Stimulated activated CD8-positive, alpha-beta memory T cell treated with anti-CD3 and anti-CD28 coated beads, Interleukin-12 subunit alpha, Interleukin-12 subunit beta, amount 100 ng/mL, for 4 hours (primary cell): ENCODE results near the gene SMIM9.

Source experiments
- DNase-seq: peaks from one replicate; pipeline ENCODE4 v3.0.0-alpha.2; 2020; ENCODE audit warnings: low read depth

SMIM9 gene

GRCh38 chrX:154815274-154815818 lies 19.1 kb downstream of the SMIM9 start:
- no peak for DNase-seq

DNA sequence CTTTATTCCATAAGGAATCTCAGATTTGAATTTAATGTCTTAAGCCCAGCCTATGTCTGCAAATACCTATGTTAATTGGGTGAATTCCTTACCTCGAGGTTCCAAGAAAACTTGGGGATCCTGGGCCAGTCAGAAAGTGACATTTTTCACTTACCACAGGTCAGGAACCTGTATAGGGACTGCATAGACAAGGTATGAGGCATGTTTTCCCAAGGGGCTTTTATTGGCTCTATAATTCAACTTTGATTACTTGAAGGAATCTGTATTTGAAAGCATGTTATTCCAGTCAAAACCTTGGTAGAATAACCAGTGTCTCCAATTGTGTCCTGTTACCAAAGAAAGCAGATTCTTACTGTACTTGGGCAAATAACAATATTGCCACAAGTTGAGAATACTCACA lies 20.7 kb downstream of the SMIM9 start:
- no peak for DNase-seq

DNA sequence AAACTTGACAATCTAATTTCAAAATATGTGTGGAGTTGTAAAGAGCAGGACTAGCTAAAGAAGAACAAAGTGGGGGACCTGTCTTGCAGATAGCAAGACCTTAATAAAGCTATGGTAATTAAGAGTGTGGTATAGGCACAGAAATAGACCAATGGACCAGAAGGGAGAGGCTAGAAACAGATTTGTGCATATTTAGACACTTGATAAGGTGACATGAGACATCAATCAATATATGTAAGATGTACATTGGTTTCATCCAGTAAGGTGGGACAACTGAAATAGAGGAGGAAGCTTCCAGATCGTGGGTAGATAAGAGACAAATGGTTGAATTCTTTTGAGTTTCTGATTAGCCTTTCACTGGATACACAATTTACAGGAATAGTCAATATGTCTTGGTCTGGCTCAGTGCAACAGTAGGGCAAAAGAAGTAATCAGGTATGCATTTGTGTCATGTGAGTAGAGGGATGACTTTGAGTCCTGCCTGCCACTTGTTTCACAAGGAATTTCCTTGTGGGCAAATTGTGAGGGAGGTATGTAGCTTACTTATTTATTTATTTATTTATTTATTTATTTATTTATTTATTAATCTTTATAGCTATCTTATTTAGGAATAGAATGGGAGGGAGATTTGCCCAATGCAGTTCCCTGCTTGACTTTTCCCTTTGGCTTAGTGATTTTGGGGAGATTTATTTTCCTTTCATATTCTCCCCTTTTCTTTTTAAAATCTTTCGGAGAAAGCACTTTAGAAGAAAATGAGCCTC lies 21.9 kb downstream of the SMIM9 start:
- no peak for DNase-seq

DNA sequence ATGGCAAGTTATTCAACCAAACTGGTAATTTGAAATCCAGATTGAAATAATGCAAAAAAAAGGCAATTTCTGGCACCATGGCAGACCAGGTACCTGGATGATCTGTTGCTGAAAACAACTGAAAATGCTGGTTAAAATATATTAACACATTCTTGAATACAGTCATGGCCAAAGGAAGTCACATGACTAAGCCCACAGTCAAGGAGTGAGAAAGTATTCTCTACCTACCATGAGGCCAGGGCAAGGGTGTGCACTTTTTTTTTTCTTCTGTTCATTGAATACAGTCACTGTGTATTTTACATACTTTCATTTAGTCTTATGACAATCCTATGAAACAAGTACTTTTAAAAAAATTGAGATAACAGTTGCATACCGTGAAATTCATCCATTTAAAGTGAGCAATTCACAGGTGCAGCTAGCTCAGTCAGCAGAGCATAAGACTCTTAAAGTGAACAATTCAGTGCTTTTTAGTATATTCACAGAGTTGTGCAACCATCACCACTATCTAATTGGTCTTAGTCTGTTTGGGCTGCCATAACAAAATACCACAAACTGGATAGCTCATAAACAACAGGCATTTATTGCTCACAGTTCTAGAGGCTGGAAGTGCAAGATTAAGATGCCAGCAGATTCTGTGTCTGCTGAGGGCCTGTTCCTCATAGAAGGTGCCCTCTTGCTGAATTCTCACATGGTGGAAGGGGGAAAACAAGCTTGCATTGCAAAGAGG lies 24.4 kb downstream of the SMIM9 start:
- no peak for DNase-seq

GRCh38 chrX:154806837-154807501 lies 27.5 kb downstream of the SMIM9 start:
- no peak for DNase-seq

DNA sequence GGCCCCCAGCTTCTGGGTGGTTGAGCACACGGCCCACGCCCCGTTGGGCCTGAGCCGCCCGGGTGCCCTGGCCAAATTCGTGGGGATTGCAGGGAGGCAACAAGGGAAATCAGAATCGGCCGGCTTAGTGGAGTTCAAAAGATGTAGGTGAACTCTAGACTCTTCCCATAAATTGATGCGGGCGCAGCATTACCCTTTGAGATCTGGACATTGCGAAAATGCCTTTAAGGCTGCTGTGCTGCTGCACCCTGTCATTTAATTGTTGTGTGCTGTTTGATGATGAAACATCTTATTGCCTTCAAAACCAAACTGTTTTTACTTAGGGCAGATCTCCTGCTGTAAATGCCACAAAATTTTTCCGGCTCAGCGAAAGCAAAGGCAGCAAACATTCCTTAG lies 28.8 kb downstream of the SMIM9 start:
- no peak for DNase-seq

GRCh38 chrX:154804957-154805695 lies 29.3 kb downstream of the SMIM9 start, which contains the start of gene MPP1:
MPP1 (minus strand) TSS chrX:154805485; CDS start chrX:154805373, 112 bp downstream.
- peak; percentile 60 for DNase-seq

- no peak for DNase-seq
Observed at GRCh38 chrX:154804261-154804956, 30.1 kb downstream of the SMIM9 start.

- DNase-seq, result no peak
Observed at GRCh38 chrX:154802947-154803346, 31.5 kb downstream of the SMIM9 start.

- no peak for DNase-seq
Observed at GRCh38 chrX:154800478-154801210, 33.8 kb downstream of the SMIM9 start.

DNA sequence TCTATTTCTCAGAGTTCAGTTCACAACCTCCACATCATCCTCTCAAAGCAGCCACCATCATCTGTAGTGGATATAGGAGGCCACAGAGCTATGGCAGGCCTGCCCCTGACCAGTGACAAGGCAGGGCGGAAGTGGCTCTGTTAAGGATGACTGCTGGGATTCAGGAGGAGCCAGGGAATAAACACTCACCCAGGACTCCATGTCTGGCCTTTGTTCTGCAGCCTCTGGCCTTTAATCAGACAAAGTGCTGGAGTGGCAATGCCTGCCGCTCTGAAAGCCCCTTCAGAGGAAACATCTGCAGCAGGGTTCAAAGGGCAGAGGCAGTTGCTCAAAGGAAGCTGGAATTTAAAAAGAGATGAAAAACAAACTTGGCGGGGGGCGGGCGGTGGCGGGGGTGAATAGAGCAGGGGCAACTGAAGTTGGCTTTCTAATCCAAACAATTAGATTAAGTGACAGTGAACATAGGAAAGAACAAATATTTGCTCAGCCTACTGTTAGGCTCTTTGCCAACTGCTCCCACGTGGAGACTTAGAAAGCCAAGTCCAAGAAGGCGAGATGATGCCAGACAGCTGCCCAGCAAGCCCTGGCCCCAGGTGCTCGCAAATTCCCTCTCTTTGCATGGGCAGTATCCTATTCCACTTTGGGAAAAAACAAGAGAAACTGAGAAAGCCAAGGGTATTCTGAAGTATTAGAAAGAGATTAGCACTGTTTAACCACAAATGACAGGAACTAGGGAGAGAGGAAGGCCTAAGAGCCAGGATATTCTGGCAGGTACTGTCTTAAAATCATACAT lies 34.7 kb downstream of the SMIM9 start:
- DNase-seq, result no peak

DNA sequence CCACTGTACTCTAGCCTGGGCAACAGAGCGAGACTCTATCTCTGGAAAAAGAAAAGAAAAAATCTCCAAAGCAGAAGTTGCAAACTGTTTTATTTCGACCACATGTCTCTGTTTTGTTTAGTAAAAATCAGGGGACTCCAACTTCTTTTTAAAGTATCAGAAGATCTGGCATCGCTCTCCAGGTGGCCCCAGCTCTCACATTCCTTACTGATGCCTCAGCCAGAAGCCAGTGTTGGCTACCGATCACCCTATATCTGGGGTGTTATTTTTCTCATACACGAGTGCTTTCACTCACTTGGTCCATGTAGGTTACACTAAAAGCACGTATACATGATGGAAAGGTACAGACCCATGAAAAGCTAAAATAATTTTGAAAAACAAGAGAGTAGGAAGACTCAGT lies 37.5 kb downstream of the SMIM9 start:
- no peak for DNase-seq

GRCh38 chrX:154795016-154795415 lies 39.4 kb downstream of the SMIM9 start:
- DNase-seq, result no peak

DNA sequence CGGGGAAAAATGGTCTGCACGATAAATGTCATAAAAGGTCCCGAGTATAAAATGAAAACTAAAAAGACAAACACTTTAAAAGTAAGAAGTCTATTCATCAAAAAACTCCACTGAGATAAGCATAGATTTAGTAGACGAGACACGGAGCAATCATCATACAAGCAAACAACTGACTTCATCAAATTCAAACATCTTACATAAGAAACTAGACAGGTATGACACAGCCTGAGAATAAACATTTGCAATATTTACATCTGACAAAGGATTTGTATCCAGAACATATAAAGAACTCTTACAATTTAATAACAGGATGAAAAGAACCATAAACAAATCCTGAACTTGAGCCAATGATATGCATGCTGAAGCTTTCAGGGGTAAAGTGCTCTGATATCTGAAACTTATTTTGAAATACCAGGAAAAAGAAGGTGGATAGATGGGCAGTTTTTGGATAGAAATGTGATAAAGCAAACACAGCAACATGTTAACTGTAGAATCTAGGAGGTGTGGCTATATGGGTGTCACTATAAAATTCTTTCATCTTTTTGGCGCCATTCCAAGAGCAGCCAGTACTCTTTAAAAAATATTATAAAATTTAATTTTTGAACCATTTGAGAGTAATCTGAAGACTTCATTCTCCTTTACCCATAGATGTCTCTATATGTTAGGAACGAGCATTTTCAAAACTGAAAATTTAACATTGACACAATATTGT lies 41.2 kb downstream of the SMIM9 start:
- DNase-seq, result no peak

DNA sequence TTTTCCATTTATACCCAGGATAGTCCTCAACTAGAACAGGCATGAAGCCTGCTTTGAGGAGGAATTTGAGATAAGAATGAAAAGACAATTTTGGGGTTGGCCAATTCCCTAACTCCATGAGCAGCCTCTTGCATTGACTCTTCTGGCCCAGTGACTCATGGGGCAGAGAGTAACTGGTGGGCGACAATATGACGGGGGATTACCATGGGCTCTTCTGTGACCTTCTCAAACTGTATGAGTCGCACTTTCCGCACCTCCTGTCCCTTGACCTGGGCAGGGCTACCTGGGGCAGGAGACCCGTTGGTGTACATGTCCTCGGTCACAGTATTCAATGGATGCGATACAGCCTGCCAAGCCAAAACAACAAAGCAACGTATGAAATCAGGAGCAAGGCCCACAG lies 42.5 kb downstream of the SMIM9 start:
- no peak for DNase-seq

DNA sequence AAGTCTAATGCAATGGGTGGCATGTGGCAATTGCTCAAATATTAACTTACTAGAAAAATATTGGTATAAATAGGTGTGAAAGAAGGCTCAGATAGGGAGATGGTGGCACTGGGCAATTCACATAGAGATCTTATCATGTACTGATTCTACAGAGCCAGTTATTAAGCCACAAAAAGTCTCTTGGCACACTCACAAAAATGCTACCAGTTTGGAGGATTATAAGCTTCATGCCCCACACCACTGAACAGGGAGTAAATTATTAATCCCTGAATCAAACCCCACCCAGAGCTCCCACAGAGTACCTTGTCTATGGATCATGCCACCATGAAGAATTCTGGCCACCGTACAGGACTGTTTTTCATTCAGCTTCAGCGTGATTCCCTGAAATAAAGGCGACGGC lies 43.0 kb downstream of the SMIM9 start:
- DNase-seq, result no peak

- no peak for DNase-seq
Observed at GRCh38 chrX:154785716-154786115, 48.7 kb downstream of the SMIM9 start.

DNA sequence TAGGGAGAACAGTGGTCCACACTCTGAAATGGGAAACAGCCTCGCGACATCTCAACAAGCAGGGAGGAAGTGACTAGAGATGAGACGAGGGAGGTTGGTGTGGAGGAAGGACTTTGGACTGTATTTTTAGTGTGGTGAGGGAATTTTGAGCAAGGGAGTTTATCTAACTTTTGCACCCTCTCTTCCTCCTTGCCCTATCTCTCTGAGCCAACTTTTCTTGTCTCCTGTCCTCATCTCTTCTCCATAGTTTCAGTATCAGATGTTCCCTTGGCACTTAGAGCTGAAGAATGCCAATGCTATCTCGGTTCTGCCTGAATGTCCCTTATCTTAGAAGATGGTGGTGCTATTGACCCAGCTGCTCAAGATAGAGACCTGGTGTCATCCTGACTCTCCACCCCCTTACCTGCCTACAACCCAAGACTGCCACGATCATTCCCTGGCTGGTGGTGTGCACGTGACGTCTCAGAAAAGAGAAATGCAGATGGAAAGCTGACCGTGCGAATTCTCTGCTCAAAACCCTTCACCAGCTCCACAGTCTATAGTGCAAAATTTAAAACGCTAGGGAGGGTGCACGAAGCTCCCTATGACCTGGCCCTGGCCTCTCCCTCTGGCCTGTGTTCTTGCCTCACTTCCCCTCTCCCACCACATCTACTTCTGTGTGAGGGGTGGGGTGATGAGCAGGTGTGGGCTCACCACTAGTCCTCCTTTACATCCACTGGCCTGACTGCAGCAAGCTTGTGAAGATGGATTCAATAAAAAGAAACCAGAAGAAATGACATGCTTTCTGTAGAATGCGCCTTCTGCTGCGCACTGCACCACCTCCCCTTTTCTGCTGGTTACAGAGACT lies 50.1 kb downstream of the SMIM9 start:
- DNase-seq, result no peak
